ENCODE data around the gene KAZN.

DNA sequence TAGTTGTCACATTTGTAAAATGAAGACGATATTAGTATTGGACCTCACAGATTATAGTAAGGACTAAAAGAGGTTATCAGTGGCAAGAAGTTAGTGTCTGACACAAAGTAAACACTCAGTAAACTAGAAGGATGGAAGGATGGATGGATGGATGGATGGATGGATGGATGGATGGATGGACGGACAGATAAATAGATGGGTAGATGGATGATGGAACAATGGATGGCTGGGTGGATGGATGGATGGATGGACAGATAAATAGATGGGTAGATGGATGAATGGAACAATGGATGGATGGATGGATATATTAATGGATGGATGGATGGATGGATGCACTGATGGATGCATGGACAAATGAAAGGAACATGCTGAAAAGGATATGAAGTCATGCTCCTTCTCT, 22.3 kb upstream of the KAZN start:
- TF ChIP-seq CHD2 (IDR thresholded peaks at IDR 0.05; ENCODE audit: low read length, partially characterized antibody) (no peak), SIN3A (IDR thresholded peaks at IDR 0.05; ENCODE audit: borderline replicate concordance, low read depth, low read length) (no peak), USF2 (IDR thresholded peaks at IDR 0.05; ENCODE audit: borderline replicate concordance, low read depth, low read length) (no peak), TCF12 (IDR thresholded peaks at IDR 0.05) (no peak), ZBTB33 (IDR thresholded peaks at IDR 0.05; ENCODE audit: borderline replicate concordance, low read depth) (no peak), FOXM1 (IDR thresholded peaks at IDR 0.05; ENCODE audit: low read depth) (no peak)
- TF ChIP-seq, protein P1, sequence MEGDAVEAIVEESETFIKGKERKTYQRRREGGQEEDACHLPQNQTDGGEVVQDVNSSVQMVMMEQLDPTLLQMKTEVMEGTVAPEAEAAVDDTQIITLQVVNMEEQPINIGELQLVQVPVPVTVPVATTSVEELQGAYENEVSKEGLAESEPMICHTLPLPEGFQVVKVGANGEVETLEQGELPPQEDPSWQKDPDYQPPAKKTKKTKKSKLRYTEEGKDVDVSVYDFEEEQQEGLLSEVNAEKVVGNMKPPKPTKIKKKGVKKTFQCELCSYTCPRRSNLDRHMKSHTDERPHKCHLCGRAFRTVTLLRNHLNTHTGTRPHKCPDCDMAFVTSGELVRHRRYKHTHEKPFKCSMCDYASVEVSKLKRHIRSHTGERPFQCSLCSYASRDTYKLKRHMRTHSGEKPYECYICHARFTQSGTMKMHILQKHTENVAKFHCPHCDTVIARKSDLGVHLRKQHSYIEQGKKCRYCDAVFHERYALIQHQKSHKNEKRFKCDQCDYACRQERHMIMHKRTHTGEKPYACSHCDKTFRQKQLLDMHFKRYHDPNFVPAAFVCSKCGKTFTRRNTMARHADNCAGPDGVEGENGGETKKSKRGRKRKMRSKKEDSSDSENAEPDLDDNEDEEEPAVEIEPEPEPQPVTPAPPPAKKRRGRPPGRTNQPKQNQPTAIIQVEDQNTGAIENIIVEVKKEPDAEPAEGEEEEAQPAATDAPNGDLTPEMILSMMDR (IDR thresholded peaks at IDR 0.05) = no peak
- TF ChIP-seq, protein P2, sequence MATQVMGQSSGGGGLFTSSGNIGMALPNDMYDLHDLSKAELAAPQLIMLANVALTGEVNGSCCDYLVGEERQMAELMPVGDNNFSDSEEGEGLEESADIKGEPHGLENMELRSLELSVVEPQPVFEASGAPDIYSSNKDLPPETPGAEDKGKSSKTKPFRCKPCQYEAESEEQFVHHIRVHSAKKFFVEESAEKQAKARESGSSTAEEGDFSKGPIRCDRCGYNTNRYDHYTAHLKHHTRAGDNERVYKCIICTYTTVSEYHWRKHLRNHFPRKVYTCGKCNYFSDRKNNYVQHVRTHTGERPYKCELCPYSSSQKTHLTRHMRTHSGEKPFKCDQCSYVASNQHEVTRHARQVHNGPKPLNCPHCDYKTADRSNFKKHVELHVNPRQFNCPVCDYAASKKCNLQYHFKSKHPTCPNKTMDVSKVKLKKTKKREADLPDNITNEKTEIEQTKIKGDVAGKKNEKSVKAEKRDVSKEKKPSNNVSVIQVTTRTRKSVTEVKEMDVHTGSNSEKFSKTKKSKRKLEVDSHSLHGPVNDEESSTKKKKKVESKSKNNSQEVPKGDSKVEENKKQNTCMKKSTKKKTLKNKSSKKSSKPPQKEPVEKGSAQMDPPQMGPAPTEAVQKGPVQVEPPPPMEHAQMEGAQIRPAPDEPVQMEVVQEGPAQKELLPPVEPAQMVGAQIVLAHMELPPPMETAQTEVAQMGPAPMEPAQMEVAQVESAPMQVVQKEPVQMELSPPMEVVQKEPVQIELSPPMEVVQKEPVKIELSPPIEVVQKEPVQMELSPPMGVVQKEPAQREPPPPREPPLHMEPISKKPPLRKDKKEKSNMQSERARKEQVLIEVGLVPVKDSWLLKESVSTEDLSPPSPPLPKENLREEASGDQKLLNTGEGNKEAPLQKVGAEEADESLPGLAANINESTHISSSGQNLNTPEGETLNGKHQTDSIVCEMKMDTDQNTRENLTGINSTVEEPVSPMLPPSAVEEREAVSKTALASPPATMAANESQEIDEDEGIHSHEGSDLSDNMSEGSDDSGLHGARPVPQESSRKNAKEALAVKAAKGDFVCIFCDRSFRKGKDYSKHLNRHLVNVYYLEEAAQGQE (IDR thresholded peaks at IDR 0.05; ENCODE audit: low read depth, low read length) = no peak
